Neuronal stem cell (in vitro differentiated cells): ENCODE data around the gene PLXNC1.
A peak's percentile ranks its signal among the peaks of the same experiment; 100 is the strongest.

Source experiments
- DNase-seq: peaks from one replicate; pipeline ENCODE4 v3.0.0-alpha.2; 2013; ENCODE audit warnings: low spot score
- H2AFZ ChIP-seq: one replicate; pipeline ENCODE4 v1.6.1; 2013; ENCODE audit warnings: mild to moderate bottlenecking, low read length, inconsistent platforms
- H2AK5ac ChIP-seq: 2 replicates; pipeline ENCODE4 v1.6.1; 2013; ENCODE audit warnings: low read depth, mild to moderate bottlenecking, inconsistent platforms, low read length, moderate library complexity, mixed read lengths
- H2BK120ac ChIP-seq: 2 replicates; pipeline ENCODE4 v1.6.1; 2013; ENCODE audit warnings: low read depth, mild to moderate bottlenecking, inconsistent platforms, low read length, moderate library complexity, mixed read lengths
- H2BK12ac ChIP-seq: one replicate; pipeline ENCODE4 v1.6.1; 2013; ENCODE audit warnings: low read length, inconsistent platforms
- H2BK15ac ChIP-seq: 2 replicates; pipeline ENCODE4 v1.6.1; 2013; ENCODE audit warnings: mild to moderate bottlenecking, low read length, inconsistent platforms, mixed read lengths
- H2BK5ac ChIP-seq: one replicate; pipeline ENCODE4 v1.6.1; 2013; ENCODE audit warnings: inconsistent platforms, mild to moderate bottlenecking, low read length, moderate library complexity
- H3K14ac ChIP-seq: one replicate; pipeline ENCODE4 v1.6.1; 2013; ENCODE audit warnings: low read length, inconsistent platforms
- H3K18ac ChIP-seq: 2 replicates; pipeline ENCODE4 v1.6.1; 2013; ENCODE audit warnings: low read length, inconsistent platforms
- H3K23ac ChIP-seq: 2 replicates; pipeline ENCODE4 v1.6.1; 2013; ENCODE audit warnings: low read depth, mild to moderate bottlenecking, mixed read lengths, low read length, inconsistent platforms; ENCODE audit not compliant: poor library complexity
- H3K27ac ChIP-seq: replicated peaks from 3 replicates; pipeline ENCODE4 v1.5.1; 2013; ENCODE audit warnings: low read length, inconsistent platforms
- H3K27me3 ChIP-seq, 3 experiments: 2 replicates each; pipeline ENCODE4 v1.6.1; 2013; ENCODE audit warnings: low read length in 3 of 3, mild to moderate bottlenecking in 2 of 3, inconsistent platforms in 1 of 3, low read depth in 1 of 3, mixed read lengths in 1 of 3, moderate library complexity in 1 of 3; ENCODE audit not compliant: control insufficient read depth in 3 of 3, insufficient read depth in 3 of 3
- H3K36me3 ChIP-seq, 2 donors: replicated peaks in 1 of 2; 2 replicates each; pipeline ENCODE4 v1.6.1; 2013; ENCODE audit warnings: low read length in 2 of 2; ENCODE audit not compliant: control insufficient read depth in 2 of 2, insufficient read depth in 2 of 2
- H3K4ac ChIP-seq: 2 replicates; pipeline ENCODE4 v1.6.1; 2013; ENCODE audit warnings: inconsistent platforms, mild to moderate bottlenecking, low read length, moderate library complexity
- H3K4me1 ChIP-seq, 2 donors: 1 replicate in 1 of 2; 2 replicates in 1 of 2; pipeline ENCODE4 v1.6.1; 2013; ENCODE audit warnings: low read length in 2 of 2, low read depth in 1 of 2; ENCODE audit not compliant: control insufficient read depth in 2 of 2, insufficient read depth in 1 of 2
- H3K4me2 ChIP-seq: one replicate; pipeline ENCODE4 v1.6.1; 2013; ENCODE audit warnings: mild to moderate bottlenecking, low read length, inconsistent platforms; ENCODE audit not compliant: insufficient read depth, poor library complexity, severe bottlenecking
- H3K4me3 ChIP-seq, 2 donors: 2 replicates each; pipeline ENCODE4 v1.5.1; 2013; ENCODE audit warnings: low read length in 2 of 2, mild to moderate bottlenecking in 2 of 2, inconsistent platforms in 1 of 2, moderate library complexity in 1 of 2
- H3K79me1 ChIP-seq: one replicate; pipeline ENCODE4 v1.6.1; 2013; ENCODE audit warnings: low read depth, mild to moderate bottlenecking, inconsistent platforms, low read length, moderate library complexity
- H3K9ac ChIP-seq: one replicate; pipeline ENCODE4 v1.6.1; 2013; ENCODE audit warnings: mild to moderate bottlenecking, low read depth, low read length, inconsistent platforms; ENCODE audit not compliant: poor library complexity
- H3K9me3 ChIP-seq, 2 donors: replicated peaks in 1 of 2; 2 replicates each; pipeline versions ENCODE3 to v1.6.1; 2013; ENCODE audit warnings: low read length in 2 of 2, mild to moderate bottlenecking in 2 of 2, inconsistent platforms in 1 of 2, low read depth in 1 of 2, mixed read lengths in 1 of 2, moderate library complexity in 1 of 2; ENCODE audit not compliant: control insufficient read depth in 2 of 2, insufficient read depth in 1 of 2
- H4K8ac ChIP-seq: one replicate; pipeline ENCODE4 v1.6.1; 2013; ENCODE audit warnings: low read depth, mild to moderate bottlenecking, inconsistent platforms, low read length, moderate library complexity
- H4K91ac ChIP-seq: one replicate; pipeline ENCODE4 v1.6.1; 2013; ENCODE audit warnings: low read length, low read depth, mild to moderate bottlenecking, inconsistent platforms; ENCODE audit not compliant: poor library complexity
- WGBS, 2 donors: extraction: QIAGEN DNeasy Blood & Tissue Kit; methylation state at CpG; one replicate each; pipeline ENCODE4 v1.1.7; 2013; ENCODE audit warnings: missing lambda C conversion rate in 2 of 2, mixed read lengths in 1 of 2; ENCODE audit not compliant: insufficient read length in 2 of 2, insufficient replicate concordance in 1 of 2; ENCODE audit errors: extremely low coverage in 2 of 2; 5-methylcytosine and 5-hydroxymethylcytosine counted together

PLXNC1 gene

DNA sequence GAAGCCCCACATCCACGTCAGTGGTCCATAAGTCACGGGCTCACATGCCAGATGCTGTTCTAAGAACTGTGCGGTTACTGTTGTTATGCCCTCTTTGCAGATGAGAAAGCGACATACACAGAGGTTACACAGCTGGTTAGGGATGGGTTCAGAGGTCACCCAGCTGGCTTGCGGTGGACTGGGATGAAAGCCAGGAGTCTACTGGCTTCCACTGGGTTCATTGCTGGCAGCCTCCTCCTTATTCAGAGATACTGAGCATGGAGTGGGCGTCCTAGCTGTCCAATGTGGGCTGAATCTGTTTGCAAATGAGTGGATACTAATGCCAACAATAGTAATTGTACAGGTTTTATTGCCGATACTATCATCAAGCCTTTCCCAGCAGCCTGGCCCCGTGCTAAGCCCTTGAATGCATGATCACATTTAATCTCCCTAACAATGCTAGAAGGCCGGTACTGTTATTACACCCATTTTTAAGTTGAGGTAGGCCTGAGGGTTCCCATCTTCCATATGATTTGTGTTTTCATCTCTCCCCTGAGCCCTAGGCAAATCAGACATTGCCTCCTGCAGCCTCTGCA, 129.1 kb downstream of the PLXNC1 start:
- Histone ChIP-seq H2BK15ac (no peak overlapping the region), H3K9me3 (no peaks in the 10 kb centered on the region), H2AK5ac (no peak overlapping the region), H3K18ac (no peak overlapping the region), H3K36me3 (no peaks in the 10 kb centered on the region), H4K8ac (no peak overlapping the region), H3K23ac (no peak overlapping the region), H2BK120ac (no peak overlapping the region), H4K91ac (no peak overlapping the region), H2BK5ac (no peak overlapping the region), H3K14ac (peak overlapping the region; percentile 48), H2BK12ac (no peak overlapping the region), H3K4me2 (no peak overlapping the region), H3K4me1 (peaks cover 0 to 6% of the 10 kb centered on the region in 2 donors), H2AFZ (no peak overlapping the region), H3K27me3 (no peaks in the 10 kb centered on the region), H3K27ac (no peak overlapping the region), H3K9ac (no peak overlapping the region), H3K79me1 (no peaks in the 10 kb centered on the region), H3K4me3 (no peak overlapping the region), H3K4ac (no peak overlapping the region)
- no peak for DNase-seq
- no CpG with 5 or more reads among the region's 9 CpGs for WGBS, 2 donors

GRCh38 chr12:94280063-94280462, 131.7 kb downstream of the PLXNC1 start:
- H2BK120ac ChIP-seq: no peak overlapping the region
- H4K8ac ChIP-seq: no peak overlapping the region
- no peak overlapping the region for H3K4ac ChIP-seq
- no peak overlapping the region for H2BK12ac ChIP-seq
- H4K91ac ChIP-seq: no peak overlapping the region
- H3K9ac ChIP-seq: no peak overlapping the region
- H3K27ac ChIP-seq: no peak overlapping the region
- H3K36me3 ChIP-seq: peaks cover 0 to 2% of the 10 kb centered on the region in 2 donors
- peaks cover 0 to 6% of the 10 kb centered on the region in 2 donors for H3K4me1 ChIP-seq
- no peaks in the 10 kb centered on the region for H3K27me3 ChIP-seq
- no peak overlapping the region for H3K23ac ChIP-seq
- no peak overlapping the region for H3K14ac ChIP-seq
- H3K9me3 ChIP-seq: no peaks in the 10 kb centered on the region
- H2AFZ ChIP-seq: no peak overlapping the region
- no peak overlapping the region for H2BK5ac ChIP-seq
- H3K18ac ChIP-seq: no peak overlapping the region
- no peak overlapping the region for H3K4me2 ChIP-seq
- no peaks in the 10 kb centered on the region for H3K79me1 ChIP-seq
- no peak overlapping the region for H2AK5ac ChIP-seq
- no peak overlapping the region for H3K4me3 ChIP-seq
- DNase-seq: no peak
- H2BK15ac ChIP-seq: no peak overlapping the region
- WGBS, 2 donors: no CpG with 5 or more reads among the region's 7 CpGs

- DNase-seq: no peak
- no peak overlapping the region for H3K27ac ChIP-seq
- no peak overlapping the region for H3K4ac ChIP-seq
- H2BK120ac ChIP-seq: no peak overlapping the region
- H2BK5ac ChIP-seq: no peak overlapping the region
- no peak overlapping the region for H3K9ac ChIP-seq
- H2AK5ac ChIP-seq: no peak overlapping the region
- H3K9me3 ChIP-seq: no peaks in the 10 kb centered on the region
- no peak overlapping the region for H4K8ac ChIP-seq
- H2BK15ac ChIP-seq: no peak overlapping the region
- H3K4me2 ChIP-seq: no peak overlapping the region
- no peak overlapping the region for H3K23ac ChIP-seq
- H3K18ac ChIP-seq: no peak overlapping the region
- H3K14ac ChIP-seq: no peak overlapping the region
- no peak overlapping the region for H3K4me3 ChIP-seq
- H3K79me1 ChIP-seq: no peaks in the 10 kb centered on the region
- H3K4me1 ChIP-seq: peaks cover 0 to 8% of the 10 kb centered on the region in 2 donors
- no peak overlapping the region for H2BK12ac ChIP-seq
- WGBS, 2 donors: no CpG with 5 or more reads among the region's 7 CpGs
- H3K36me3 ChIP-seq: peaks cover 0 to 2% of the 10 kb centered on the region in 2 donors
- no peaks in the 10 kb centered on the region for H3K27me3 ChIP-seq
- H2AFZ ChIP-seq: no peak overlapping the region
- H4K91ac ChIP-seq: no peak overlapping the region
These were observed 134.3 kb downstream of the PLXNC1 start for GRCh38 chr12:94282675-94283074.

DNA sequence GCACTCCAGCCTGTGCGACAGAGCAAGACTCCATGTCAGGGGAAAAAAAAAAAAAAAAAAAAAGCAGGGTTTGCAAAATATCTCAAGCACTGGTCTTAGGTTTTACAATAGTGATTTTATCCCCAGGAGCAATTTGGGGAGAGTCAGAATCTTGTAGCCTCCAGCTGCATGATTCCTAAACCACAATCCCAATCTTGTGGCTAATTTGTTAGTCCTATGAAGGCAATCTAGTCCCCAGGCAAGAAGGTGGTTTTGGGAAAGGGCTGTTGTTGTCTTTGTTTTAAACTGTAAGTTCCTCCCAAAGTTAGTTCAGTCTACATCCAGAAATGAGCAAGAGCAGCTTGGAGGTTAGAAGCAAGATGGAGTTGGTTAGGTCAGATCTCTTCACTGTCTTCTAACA, 135.7 kb downstream of the PLXNC1 start:
- H2BK12ac ChIP-seq: no peak overlapping the region
- WGBS, 2 donors: no CpG with 5 or more reads among the region's 1 CpG
- H3K4me2 ChIP-seq: no peak overlapping the region

More for the DNA sequence above, 135.7 kb downstream of the PLXNC1 start:
- Histone ChIP-seq H2AFZ (no peak overlapping the region), H3K4me3 (no peak overlapping the region), H3K27ac (no peak overlapping the region), H3K9ac (no peak overlapping the region), H3K14ac (no peak overlapping the region), H3K18ac (no peak overlapping the region), H2BK5ac (no peak overlapping the region), H3K23ac (no peak overlapping the region), H2AK5ac (no peak overlapping the region), H3K36me3 (peaks cover 0 to 8% of the 10 kb centered on the region in 2 donors), H2BK15ac (no peak overlapping the region), H4K8ac (no peak overlapping the region), H4K91ac (no peak overlapping the region), H3K4me1 (peaks cover 0 to 8% of the 10 kb centered on the region in 2 donors), H3K4ac (no peak overlapping the region), H3K27me3 (no peaks in the 10 kb centered on the region), H3K9me3 (no peaks in the 10 kb centered on the region), H3K79me1 (no peaks in the 10 kb centered on the region), H2BK120ac (no peak overlapping the region)
- no peak for DNase-seq
